HG03103 (cell line): Measurements from ENCODE around the gene TMEM165.

ENCODE experiments used
- ATAC-seq: cut with Tn5 transposase; IDR thresholded peaks from one replicate; pipeline ENCODE4 v1.9.1; 2021; ENCODE audit warnings: low read depth; ENCODE audit not compliant: unreplicated experiment

TMEM165 gene

DNA sequence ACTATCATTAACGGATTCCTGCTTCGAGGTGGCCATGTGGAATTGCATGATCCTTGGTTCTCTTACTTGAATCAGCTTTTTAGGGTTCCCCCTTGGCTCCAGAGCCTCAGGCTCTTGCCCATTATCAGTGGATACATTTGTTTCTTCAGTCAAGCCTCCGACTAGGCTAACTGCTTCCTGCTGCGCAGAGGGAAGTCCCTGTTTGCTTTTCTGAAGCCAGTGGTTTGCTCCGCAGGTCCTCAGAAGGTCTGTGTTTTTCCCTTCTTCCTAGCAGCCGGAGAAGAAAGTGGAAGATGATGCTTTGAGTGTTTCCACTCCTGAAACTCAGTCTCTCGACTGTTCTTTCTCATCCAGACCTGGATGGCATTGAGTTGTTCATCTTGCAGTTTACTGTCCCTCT, 29.1 kb upstream of the TMEM165 start:
- no peak for ATAC-seq

DNA sequence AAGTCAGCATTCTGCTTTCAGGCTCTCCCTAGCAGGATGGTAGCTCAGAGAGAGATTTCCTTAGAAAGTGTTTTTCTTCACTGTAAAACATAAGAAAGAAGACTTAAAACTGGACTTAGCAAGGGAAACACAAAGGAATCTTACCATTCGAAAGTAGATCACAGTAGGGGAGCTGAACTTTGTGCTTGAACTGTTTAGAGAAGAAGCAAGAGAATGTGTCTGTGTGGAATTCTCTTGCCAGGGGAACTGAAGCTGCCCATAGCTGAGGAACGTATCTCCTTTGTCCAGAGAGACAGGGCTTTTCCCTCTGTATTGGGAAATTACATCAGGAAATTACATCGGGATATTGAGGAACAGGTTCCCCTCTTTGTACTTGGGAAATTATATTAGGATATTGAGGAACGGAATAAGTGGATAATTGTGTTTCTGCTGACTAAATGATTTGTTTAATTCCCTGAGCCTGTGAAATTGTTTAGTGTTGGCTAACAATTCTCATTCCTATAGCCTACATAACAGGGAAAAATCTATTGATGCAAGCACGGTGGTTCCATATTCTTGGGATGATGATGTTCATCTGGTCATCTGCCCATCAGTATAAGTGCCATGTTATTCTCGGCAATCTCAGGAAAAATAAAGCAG, 28.6 kb upstream of the TMEM165 start:
- ATAC-seq, result no peak

DNA sequence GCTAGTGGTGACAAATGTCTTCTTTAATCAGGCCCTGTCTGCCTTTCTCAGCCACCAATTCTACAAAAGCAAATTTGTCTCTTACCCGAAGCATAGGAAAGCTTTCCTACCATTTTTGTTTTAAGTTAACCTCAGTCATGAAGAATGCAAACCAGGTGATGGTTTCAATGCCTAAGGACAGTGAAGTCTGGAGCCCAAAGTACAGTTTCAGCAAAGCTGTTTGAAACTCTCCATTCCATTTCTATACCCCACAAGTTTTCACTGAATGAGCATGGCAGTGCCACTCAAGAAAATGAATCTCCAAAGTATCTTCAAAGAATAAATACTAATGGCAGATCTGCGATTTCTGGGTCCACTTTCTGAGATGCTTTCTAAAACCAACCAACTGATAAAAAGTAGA, 25.8 kb upstream of the TMEM165 start:
- ATAC-seq, result no peak

- no peak for ATAC-seq
Measured at GRCh38 chr4:55372259-55372658, 23.5 kb upstream of the TMEM165 start.

- no peak for ATAC-seq
Measured at GRCh38 chr4:55373461-55373860, 22.3 kb upstream of the TMEM165 start.

DNA sequence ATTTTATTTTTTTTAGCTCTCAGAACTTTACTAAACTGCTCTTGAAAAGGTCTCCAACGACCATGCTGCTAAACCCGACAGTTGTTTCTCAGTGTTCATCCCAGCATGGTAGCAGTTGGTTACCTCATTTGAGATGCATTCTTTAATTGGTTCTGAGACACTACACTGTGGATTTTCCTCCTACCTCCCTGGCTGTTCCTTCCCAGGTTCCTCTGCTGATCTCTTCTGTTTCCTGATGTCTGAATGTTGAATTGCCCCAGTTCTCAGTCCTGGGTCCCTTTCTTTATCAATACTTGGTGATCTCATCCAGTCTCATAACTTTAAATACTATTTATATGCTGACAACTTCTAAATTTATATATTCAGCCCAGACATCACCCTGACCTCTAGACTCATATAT, 19.1 kb upstream of the TMEM165 start:
- no peak for ATAC-seq

DNA sequence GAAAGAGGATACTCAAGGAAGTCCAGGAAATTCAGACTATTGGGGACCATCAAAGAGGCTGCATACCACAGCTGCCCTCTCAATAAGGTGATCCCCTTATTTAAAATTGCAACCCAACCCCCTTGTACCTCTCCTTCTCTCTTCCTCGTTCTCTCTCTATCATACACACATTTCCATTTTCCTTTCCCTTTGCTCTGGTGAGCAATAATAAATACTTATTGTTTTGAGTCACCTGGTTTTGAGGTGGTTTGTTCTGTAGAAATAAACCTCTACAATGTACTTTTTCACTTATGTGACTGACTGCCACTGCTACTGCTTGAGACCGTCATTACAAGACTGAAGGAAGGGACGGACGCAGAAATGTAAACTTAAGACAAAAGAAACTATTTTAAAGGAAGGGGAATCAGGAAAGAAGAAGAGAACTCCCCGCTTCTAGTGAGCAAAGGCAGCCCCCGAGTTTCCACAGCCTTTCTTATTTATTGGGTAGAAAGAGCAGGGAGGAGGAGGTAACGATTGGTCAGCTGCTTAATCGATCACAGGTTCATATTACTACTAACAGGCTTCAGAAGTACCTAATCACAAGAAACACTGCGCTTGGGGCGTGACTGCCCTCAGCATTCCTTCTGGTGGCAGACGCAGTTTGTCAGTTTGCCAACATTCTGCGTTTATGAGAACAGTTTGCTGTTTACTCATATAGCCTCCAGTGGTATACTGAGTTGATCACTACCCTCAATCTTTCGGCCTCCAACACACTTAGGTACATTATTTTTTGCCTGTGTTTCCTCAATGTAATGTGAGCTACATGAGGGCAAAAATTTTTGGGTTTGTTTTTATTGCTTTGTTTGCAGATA, 16.9 kb upstream of the TMEM165 start:
- ATAC-seq, result no peak

DNA sequence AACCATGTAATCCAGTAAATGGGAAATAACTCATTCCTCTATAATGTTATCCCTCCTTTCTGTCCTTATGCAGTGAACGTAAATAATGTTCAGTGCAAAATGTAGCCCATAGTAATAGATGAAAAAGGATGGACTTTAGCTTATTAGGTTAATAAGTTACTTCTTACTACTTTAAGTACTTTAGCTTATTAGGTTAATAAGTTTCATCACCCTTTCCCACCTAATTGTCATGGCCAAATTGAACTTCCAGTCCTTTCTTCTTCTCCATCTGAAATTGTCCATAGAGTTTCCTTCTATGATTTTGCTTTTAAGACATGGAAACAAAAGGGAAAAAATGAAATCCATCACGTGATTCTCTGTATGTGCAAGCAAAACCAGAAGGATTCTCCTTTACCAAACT, 15.2 kb upstream of the TMEM165 start:
- ATAC-seq, result no peak

DNA sequence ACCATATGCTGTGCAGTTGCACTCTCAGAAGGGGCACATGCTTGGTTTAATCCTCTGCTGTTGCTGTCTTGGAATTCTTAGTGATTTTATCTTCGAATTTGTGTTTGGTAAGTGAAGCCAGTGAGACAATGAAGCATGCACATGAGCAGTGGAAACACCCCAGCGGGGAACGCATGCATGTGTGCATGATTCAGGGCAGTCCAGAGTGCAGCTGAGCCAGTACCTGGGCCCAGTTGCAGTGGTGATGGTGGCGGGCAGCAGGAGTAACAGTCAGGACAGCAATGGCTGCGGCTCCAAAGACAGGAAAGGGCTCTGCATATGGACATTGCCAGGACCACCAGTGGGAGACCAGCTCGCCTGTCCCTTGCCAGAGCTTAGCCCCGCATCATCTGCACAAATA, 14.3 kb upstream of the TMEM165 start:
- no peak for ATAC-seq

DNA sequence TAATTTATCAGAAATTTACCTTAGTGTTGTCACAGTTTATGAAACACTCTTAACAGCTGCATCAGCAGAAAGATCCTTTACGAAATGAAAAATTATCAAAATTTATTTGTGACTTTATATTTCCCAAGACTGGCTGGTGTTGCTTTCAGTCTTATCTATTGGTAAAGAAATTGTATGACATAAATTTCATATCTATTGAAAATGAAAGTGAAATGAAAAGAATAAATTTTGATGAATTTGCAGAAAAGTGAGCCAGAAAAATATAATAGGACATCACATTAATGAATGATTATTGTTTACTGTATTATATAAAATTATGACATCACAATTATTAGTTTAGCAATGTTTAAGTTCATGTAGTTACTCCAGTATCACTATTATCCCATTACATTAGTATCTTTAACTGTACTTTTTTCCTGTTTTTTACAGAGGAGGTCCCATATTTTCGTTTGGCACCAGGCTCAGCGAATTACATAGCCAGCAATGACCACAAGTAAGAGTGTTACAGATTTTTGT, 13.2 kb upstream of the TMEM165 start:
- ATAC-seq, result no peak

DNA sequence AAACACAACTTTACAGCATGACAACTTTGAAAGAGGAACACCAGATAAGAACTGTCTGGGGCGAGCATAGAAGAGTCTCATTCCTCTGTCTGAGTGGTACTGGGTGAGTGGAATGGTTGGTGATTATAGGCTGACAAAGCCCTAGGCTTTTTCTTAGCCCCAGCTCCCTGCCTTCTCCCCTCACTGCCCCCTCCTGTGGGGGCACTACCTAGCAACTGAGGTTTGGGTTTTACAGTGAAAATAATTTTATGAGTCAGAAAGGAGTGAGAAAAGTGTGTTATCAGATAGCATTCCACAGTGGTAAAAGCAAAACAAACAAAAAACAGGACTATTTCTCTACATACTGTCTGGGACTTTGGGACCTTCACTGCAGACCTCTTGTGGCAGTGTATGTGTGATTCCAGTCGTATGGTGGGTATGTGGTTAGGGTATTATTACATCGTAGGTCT, 10.5 kb upstream of the TMEM165 start:
- ATAC-seq, result no peak

- peak; percentile 88 for ATAC-seq
Measured at GRCh38 chr4:55386073-55386472, 9.7 kb upstream of the TMEM165 start.

DNA sequence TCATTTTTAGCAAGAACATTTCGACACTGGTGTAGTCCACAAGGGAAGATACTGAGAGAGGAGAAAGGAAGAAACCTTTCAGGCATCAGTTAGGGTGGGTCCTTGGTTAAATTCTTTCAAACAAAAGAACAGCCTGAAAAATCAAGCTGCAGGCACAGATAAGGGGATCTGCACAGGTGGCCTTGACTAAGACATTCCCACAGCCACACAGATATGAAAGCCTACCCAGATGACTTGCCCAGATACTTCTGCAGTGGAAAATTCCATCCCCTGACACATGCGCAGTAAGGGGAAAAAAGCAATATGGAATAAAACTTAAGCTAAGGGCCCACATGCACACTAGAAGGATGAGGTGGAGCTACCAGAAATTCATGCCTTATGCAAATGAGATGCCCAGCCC, 8.9 kb upstream of the TMEM165 start:
- ATAC-seq, result no peak

DNA sequence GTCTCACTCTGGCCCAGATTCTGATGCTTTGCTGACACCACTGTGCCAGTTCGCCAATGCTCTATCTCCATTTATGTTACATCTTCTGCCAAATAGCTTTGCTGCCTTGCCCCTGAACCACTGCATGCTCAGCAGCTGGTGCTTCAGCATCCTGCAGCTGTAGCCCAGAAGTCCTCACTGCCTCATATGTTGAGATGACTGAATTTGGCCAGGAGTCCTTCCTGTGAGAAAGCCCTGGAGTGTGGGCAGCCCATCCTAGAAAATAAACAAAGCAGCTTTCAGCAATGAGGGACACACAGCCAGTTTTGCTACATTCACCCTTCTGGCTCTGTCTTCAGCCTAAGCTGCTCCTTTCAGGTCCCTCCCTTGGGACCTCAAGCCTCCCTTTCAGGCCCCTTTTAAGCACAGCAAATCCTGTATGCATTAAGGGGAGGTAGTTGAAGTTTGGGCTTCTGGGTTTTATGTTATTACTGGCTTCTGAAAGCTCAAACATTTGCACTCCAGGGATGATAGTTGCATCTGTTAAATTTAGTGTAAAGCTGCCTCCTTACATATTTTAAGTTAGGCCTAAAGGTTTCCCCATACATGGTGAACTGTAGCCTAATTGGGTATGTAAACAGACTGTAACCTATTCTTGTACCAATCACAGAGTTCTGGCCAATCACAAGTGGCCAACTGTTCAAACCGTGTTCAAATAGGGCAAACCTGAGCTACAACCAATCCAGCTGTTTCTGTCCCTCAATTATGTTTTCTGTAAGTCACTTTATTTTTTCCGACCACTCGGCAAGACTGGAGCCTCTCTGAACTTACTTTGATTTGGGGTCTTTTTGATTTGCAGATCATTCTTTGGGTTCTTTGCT, 2.1 kb upstream of the TMEM165 start:
- ATAC-seq, result no peak

- ATAC-seq, result no peak
Measured at GRCh38 chr4:55395218-55395528, 584 bp upstream of the TMEM165 start.

DNA sequence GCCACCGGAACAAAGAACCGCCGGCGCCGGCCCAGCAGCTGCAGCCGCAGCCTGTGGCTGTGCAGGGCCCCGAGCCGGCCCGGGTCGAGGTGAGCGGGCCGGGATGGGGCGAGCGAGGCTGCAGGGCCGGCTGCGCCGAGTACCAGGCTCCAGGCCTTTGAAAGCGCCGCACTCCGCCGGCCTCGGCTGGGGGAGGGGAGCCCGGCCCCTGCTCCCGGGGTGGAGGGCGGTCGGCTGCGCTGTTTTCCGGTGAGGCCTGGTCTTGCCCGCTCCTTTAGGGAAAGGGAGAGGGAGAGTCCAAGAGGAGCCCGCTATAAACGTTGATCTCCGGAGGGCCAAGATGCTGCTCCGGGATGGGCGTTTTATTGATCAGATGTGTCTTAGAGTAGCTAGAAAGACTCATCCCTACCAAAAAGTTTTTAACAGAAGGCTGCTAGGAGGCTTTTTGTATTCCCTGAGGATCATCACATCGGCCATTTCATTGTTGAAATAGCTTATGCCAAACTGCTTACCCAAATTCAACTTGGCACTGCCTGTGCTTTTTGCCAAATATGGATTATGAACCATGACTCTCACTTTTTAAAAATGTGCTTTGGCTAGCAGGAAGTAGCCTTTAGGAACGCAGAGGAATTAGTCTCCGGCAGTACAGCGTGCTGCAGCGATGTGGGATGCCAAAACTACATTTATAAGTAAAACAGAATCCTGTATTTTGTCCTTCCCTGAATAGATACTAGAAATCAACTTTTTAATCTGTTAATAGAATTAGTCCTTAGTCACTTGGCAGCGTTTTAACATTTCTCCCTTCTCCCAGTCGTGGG, 760 bp downstream of the TMEM165 start:
- ATAC-seq, result peak; percentile 22

- no peak for ATAC-seq
Measured at GRCh38 chr4:55397126-55397436, 1.3 kb downstream of the TMEM165 start.

GRCh38 chr4:55397520-55398321, 2.0 kb downstream of the TMEM165 start:
- ATAC-seq, result no peak

DNA sequence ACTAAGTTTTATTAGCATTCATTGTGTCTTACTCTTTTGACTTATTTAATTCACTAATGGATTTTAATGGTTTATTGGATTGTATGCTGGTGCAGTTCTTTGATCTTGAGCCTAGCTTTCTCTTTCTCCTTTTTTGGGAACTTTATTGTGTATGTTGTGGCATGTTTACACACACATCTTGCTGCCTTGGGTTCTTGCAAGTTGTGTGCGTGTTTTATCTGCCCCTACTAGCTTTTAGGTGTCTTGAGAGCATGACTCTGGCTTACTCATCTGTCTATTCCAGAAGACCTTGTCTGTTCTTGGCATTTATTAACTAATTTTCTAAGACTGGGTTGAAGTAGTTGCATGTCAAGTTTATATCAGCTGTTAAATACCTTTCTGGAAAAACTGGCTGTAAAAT, 2.7 kb downstream of the TMEM165 start:
- ATAC-seq, result no peak

DNA sequence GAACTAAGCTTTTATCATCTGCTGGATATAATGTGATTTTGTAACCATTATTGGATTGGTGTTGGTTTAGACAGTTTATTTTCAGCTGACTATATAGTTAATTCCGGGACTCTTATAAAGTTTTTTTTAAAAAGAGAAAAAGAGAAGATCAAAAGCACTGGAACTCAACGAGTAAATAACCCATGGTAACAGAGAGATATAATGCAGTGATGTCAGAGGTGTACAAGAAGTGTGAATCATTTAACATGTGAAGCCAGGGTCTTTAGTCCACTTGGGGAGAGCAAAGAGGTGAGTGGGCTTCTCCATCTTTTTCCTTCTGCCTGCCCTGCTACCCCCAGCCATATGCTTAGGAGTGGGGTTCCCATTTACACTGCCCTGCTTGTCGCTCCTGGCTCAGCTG, 3.2 kb downstream of the TMEM165 start:
- no peak for ATAC-seq
